BJ (cell line): ENCODE measurements around the gene LCORL. TPM values are rescaled to one million over a fixed set of nuclear protein-coding genes. Genes with fewer than 3 reads are reported as not detected.

Experiments used
- CTCF ChIA-PET: fragments of 350-600 bp; formaldehyde crosslinking; extraction: SDS; loops from one replicate; lab custom pipeline; 2021; ENCODE audit warnings: antibody characterized with exemption, inconsistent platforms; lab: Yijun Ruan, JAX
- POLR2A ChIA-PET: fragments of 300-600 bp; sonication (Branson Sonifier 250); formaldehyde crosslinking; extraction: SDS; loops from one replicate; lab custom pipeline; 2021; ENCODE audit warnings: antibody characterized with exemption; lab: Charles Lee
- DNase-seq: peaks from one replicate; pipeline ENCODE4 v3.0.0-alpha.2; 2011; ENCODE audit warnings: low read depth
- H3K27me3 ChIP-seq: 2 replicates; pipeline ENCODE4 v1.6.0; 2011; ENCODE audit warnings: low read length; ENCODE audit not compliant: control insufficient read depth, insufficient read depth
- H3K36me3 ChIP-seq: 2 replicates; pipeline ENCODE4 v1.5.1; 2011; ENCODE audit warnings: low read length; ENCODE audit not compliant: control insufficient read depth, insufficient read depth
- H3K4me3 ChIP-seq: 2 replicates; pipeline ENCODE4 v1.5.1; 2011; ENCODE audit warnings: low read depth, mild to moderate bottlenecking, control low read depth, low read length
- polyA plus RNA-seq: library from polyadenylated mRNA; depleted of rRNA; stranded (reverse); fragments of >200 nt; gene quantifications from 2 replicates; pipeline ENCODE4 v1.2.3, GENCODE V29; 2011
- TF ChIP-seq, protein P1 (sequence below): IDR thresholded peaks from 2 replicates; pipeline ENCODE4 v1.5.1; 2011; ENCODE audit warnings: low read depth, mild to moderate bottlenecking, control low read depth, inconsistent platforms, low read length, moderate library complexity; ENCODE audit not compliant: insufficient read depth

The LCORL gene
- polyA plus RNA-seq, 1 experiment: 2.0 TPM

- TF ChIP-seq, protein P1, sequence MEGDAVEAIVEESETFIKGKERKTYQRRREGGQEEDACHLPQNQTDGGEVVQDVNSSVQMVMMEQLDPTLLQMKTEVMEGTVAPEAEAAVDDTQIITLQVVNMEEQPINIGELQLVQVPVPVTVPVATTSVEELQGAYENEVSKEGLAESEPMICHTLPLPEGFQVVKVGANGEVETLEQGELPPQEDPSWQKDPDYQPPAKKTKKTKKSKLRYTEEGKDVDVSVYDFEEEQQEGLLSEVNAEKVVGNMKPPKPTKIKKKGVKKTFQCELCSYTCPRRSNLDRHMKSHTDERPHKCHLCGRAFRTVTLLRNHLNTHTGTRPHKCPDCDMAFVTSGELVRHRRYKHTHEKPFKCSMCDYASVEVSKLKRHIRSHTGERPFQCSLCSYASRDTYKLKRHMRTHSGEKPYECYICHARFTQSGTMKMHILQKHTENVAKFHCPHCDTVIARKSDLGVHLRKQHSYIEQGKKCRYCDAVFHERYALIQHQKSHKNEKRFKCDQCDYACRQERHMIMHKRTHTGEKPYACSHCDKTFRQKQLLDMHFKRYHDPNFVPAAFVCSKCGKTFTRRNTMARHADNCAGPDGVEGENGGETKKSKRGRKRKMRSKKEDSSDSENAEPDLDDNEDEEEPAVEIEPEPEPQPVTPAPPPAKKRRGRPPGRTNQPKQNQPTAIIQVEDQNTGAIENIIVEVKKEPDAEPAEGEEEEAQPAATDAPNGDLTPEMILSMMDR: no peak
- ChIA-PET CTCF (interaction anchor here (0.5 to 7.0 kb wide), 4 partner anchors 16 to 262 kb away, joined by 3 to 38 read pairs (median 6); no protein-coding TSS in a partner anchor), POLR2A (interaction anchor here (0.6 kb wide), 1 partner anchor 89 kb away, joined by 3 read pairs; no protein-coding TSS in a partner anchor)
Observed at GRCh38 chr4:17811078-17811603, 210.4 kb downstream of the LCORL start.

GRCh38 chr4:17810260-17811077 is 211.1 kb downstream of the LCORL start, which contains the start of the genes DCAF16 and NCAPG:
Gene DCAF16 (minus strand): TSS chr4:17810757. CDS start chr4:17804141, 6,616 bp downstream.
Gene NCAPG (plus strand): TSS chr4:17810979. CDS start chr4:17811078, 99 bp downstream.
- peak; percentile 96 for DNase-seq
- ChIA-PET CTCF (interaction anchor here (0.5 to 7.0 kb wide), 6 partner anchors 12 to 261 kb away, joined by 3 to 38 read pairs (median 6); no protein-coding TSS in a partner anchor), POLR2A (interaction anchor here (0.6 kb wide), 2 partner anchors 89 to 214 kb away, joined by 3 read pairs; no protein-coding TSS in a partner anchor)
- Histone ChIP-seq H3K4me3 (peak within 1 kb of the TSS; percentile 89), H3K36me3 (no peaks in the 10 kb centered on the region), H3K27me3 (no peaks in the 10 kb centered on the region)
- TF ChIP-seq, protein P1: no peak

More at GRCh38 chr4:17811078-17811603, 210.4 kb downstream of the LCORL start:
- no peak for DNase-seq
- no peaks in the 10 kb centered on the region for H3K27me3 ChIP-seq
- peak overlapping the region; percentile 55 for H3K4me3 ChIP-seq
- H3K36me3 ChIP-seq: no peaks in the 10 kb centered on the region

DNA sequence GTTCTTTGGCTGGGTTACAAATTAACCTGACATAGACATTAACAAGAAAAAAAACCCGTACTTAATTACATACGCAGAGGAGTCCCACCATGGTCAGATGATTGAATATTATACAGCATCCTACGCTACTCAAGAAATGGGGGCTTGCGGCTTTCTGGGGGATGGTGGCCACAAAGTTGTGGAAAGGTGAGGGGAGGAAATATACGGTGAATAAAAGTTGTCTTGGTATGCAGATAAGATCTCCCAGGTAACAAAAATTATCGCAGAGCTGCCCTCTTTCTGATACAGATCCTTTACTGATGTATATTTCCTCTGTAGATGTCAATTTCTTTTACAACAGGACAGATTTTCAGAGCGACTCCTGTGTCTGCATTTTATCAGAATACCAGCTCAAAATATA is 211.9 kb downstream of the LCORL start:
- peak overlapping the region; percentile 89 for H3K4me3 ChIP-seq
- ChIA-PET CTCF (interaction anchor here (0.7 to 7.0 kb wide), 5 partner anchors 10 to 260 kb away, joined by 3 to 38 read pairs (median 8); no protein-coding TSS in a partner anchor), POLR2A (no interaction called here)
- H3K36me3 ChIP-seq: no peaks in the 10 kb centered on the region
- DNase-seq: no peak
- no peaks in the 10 kb centered on the region for H3K27me3 ChIP-seq
- TF ChIP-seq, protein P1: no peak

- DNase-seq: no peak
- ChIA-PET POLR2A (no interaction called here), CTCF (interaction anchor here (0.8 to 7.0 kb wide), 6 partner anchors 10 to 258 kb away, joined by 3 to 38 read pairs (median 6); no protein-coding TSS in a partner anchor)
- peaks cover 5% of the 10 kb centered on the region for H3K36me3 ChIP-seq
- H3K27me3 ChIP-seq: no peaks in the 10 kb centered on the region
- H3K4me3 ChIP-seq: peak overlapping the region; percentile 30
- TF ChIP-seq, protein P1: no peak
Observed at GRCh38 chr4:17807446-17807845, 214.1 kb downstream of the LCORL start.
